GM12878 (cell line): ENCODE data around the gene LRRC47. TPM values are rescaled to one million over a fixed set of nuclear protein-coding genes. Genes with fewer than 3 reads are reported as not detected.

Experiments
- ATAC-seq: fragments of 200-7000 bp; cut with Tn5 transposase; 3 replicates; pipeline ENCODE4 v1.9.1; 2020; ENCODE audit warnings: mild to moderate bottlenecking, moderate library complexity
- BruUV-seq: library from RNA; stranded (reverse); fragments of 400-500 nt; replicated peaks from 2 replicates; lab custom pipeline; 2021; lab: Mats Ljungman, UMichigan
- CTCF ChIA-PET: fragments of 300-600 bp; sonication (Branson Sonifier 250); formaldehyde crosslinking; extraction: SDS; loops from one replicate; lab custom pipeline; 2021; ENCODE audit warnings: inconsistent platforms; lab: Yijun Ruan, JAX
- POLR2A ChIA-PET: fragments of 350-600 bp; formaldehyde crosslinking; extraction: SDS; loops from one replicate; lab custom pipeline; 2021; ENCODE audit warnings: inconsistent platforms; lab: Charles Lee
- RAD21 ChIA-PET: fragments of 300-600 bp; sonication (Branson Sonifier 250); formaldehyde crosslinking; loops from one replicate; lab custom pipeline; 2023; ENCODE audit warnings: antibody characterized with exemption; ENCODE audit not compliant: unreplicated experiment; lab: Charles Lee
- SMC1A ChIA-PET: fragments of 300-600 bp; sonication (Branson Sonifier 250); formaldehyde crosslinking; loops from one replicate; lab custom pipeline; 2023; ENCODE audit not compliant: unreplicated experiment, uncharacterized antibody; lab: Charles Lee
- DNase-seq: peaks from one replicate; pipeline ENCODE4 v3.0.0-alpha.2; 2011; ENCODE audit warnings: low read depth, low spot score
- FAIRE-seq: peaks from 3 replicates; lab custom pipeline; 2011; peaks lifted over from hg19 to GRCh38; lab: Jason Lieb, UNC
- H2AFZ ChIP-seq: 2 replicates; pipeline ENCODE4 v1.6.0; 2011; ENCODE audit warnings: low read depth, low read length, control low read depth; ENCODE audit not compliant: control insufficient read depth
- H3K27ac ChIP-seq: 2 replicates; pipeline ENCODE4 v1.5.1; 2011; ENCODE audit warnings: control low read depth; ENCODE audit not compliant: control insufficient read depth, insufficient read depth
- H3K27me3 ChIP-seq, 2 experiments: replicated peaks in 1 of 2; 2 replicates each; pipeline versions ENCODE4 v1.6.0 to v1.6.1; 2011; ENCODE audit warnings: low read length in 1 of 2; ENCODE audit not compliant: control insufficient read depth in 2 of 2, insufficient read depth in 2 of 2
- H3K36me3 ChIP-seq, 2 experiments: 2 replicates each; pipeline ENCODE4 v1.5.1; 2011; ENCODE audit warnings: low read length in 1 of 2; ENCODE audit not compliant: control insufficient read depth in 2 of 2, insufficient read depth in 2 of 2
- H3K4me1 ChIP-seq: 2 replicates; pipeline ENCODE4 v1.6.1; 2011; ENCODE audit warnings: mild to moderate bottlenecking, low read length, moderate library complexity, mixed read lengths; ENCODE audit not compliant: control insufficient read depth, insufficient read depth
- H3K4me2 ChIP-seq: 2 replicates; pipeline ENCODE4 v1.6.0; 2011; ENCODE audit warnings: control low read depth; ENCODE audit not compliant: control insufficient read depth, insufficient read depth
- H3K4me3 ChIP-seq: fragments of 200-600 bp; sonication (generic); 2 replicates; pipeline ENCODE4 v1.5.1; 2016
- H3K79me2 ChIP-seq: 2 replicates; pipeline ENCODE4 v1.6.0; 2011; ENCODE audit warnings: low read length; ENCODE audit not compliant: control insufficient read depth, insufficient read depth
- H3K9ac ChIP-seq: 2 replicates; pipeline ENCODE4 v1.8.0; 2011; ENCODE audit warnings: low read length, control low read depth, mixed read lengths; ENCODE audit not compliant: control insufficient read depth, insufficient read depth
- H3K9me3 ChIP-seq: replicated peaks from 3 replicates; pipeline ENCODE4 v1.5.1; 2011; ENCODE audit warnings: mild to moderate bottlenecking, low read length; ENCODE audit not compliant: control insufficient read depth, insufficient read depth
- H4K20me1 ChIP-seq: 2 replicates; pipeline ENCODE4 v1.6.0; 2011; ENCODE audit not compliant: control insufficient read depth, insufficient read depth
- GABPA ChIP-seq: IDR thresholded peaks from 2 replicates; pipeline ENCODE4 v1.6.1; 2014; ENCODE audit warnings: antibody characterized with exemption, low read depth, mild to moderate bottlenecking, inconsistent platforms
- MXI1 ChIP-seq: fragments of 150-350 bp; IDR thresholded peaks from 2 replicates; pipeline ENCODE4 v1.6.1; 2011; ENCODE audit warnings: low read depth, mild to moderate bottlenecking, inconsistent platforms, low read length, improper control_type of control experiment
- NR2C1 ChIP-seq: fragments of 450-650 bp; IDR thresholded peaks from 2 replicates; pipeline ENCODE4 v1.6.1; 2017; ENCODE audit warnings: antibody characterized with exemption, mild to moderate bottlenecking, moderate library complexity
- NRF1 ChIP-seq: conservative IDR thresholded peaks from 2 replicates; pipeline ENCODE4 v1.6.1; 2011; ENCODE audit warnings: mild to moderate bottlenecking, low read depth, low read length, improper control_type of control experiment
- POLR2A ChIP-seq: IDR thresholded peaks from 2 replicates; pipeline ENCODE4 v1.6.1; 2011; ENCODE audit warnings: low read depth, mild to moderate bottlenecking, low read length
- POLR2AphosphoS2 ChIP-seq: IDR thresholded peaks from 2 replicates; pipeline ENCODE4 v1.6.1; 2011; ENCODE audit warnings: low read depth, mild to moderate bottlenecking, low read length, improper control_type of control experiment, moderate library complexity
- RELA ChIP-seq: fragments of 450-650 bp; IDR thresholded peaks from 2 replicates; pipeline ENCODE4 v1.8.0; 2014; ENCODE audit warnings: borderline replicate concordance; ENCODE audit not compliant: partially characterized antibody
- RFX5 ChIP-seq: IDR thresholded peaks from 2 replicates; pipeline ENCODE4 v1.6.1; 2011; ENCODE audit warnings: low read depth, low read length, improper control_type of control experiment
- SIN3A ChIP-seq: IDR thresholded peaks from 2 replicates; pipeline ENCODE4 v1.6.1; 2012; ENCODE audit warnings: low read depth, low read length, improper control_type of control experiment
- SMC3 ChIP-seq: IDR thresholded peaks from 2 replicates; pipeline ENCODE4 v1.6.1; 2011; ENCODE audit warnings: low read length, improper control_type of control experiment, borderline replicate concordance
- SREBF1 ChIP-seq: IDR thresholded peaks from 2 replicates; pipeline ENCODE4 v1.6.1; 2012; ENCODE audit warnings: mild to moderate bottlenecking, low read length
- TARDBP ChIP-seq: IDR thresholded peaks from 2 replicates; pipeline ENCODE4 v1.6.1; 2016; ENCODE audit warnings: borderline replicate concordance
- WGBS: methylation state at CpG from one replicate; pipeline ENCODE4 v1.1.6; 2016; ENCODE audit warnings: low lambda C conversion rate; ENCODE audit not compliant: insufficient replicate concordance, insufficient coverage; ENCODE audit errors: missing lambda C conversion rate; 5-methylcytosine and 5-hydroxymethylcytosine counted together
- in situ Hi-C: fragments of 300-500 bp; cut with MboI; formaldehyde crosslinking; loops from 9 replicates; pipeline ENCODE4 v1.14.3; 2018; ENCODE audit warnings: mixed read lengths
- intact Hi-C: fragments of 100-400 bp; cut with micrococcal nuclease; formaldehyde crosslinking; loops from one replicate; pipeline ENCODE4 v1.14.2; 2022; ENCODE audit not compliant: unreplicated experiment
- polyA plus RNA-seq, 11 experiments: library from polyadenylated mRNA; depleted of rRNA in 4 of 11; unstranded in 6 of 11; stranded (reverse) in 5 of 11; fragments of >200 nt; fragmentation: Nextera tagmentation in 4 of 11; fragmentation: Illumina TruSeq in 1 of 11; extraction: Ambion mirVana in 4 of 11; extraction: Trizol in 1 of 11; gene quantifications; 1 replicate in 1 of 11; 2 replicates in 10 of 11; pipeline versions ENCODE4 v1.2.1 to v1.2.3, GENCODE V29; 2011 to 2016; ENCODE audit warnings: inconsistent platforms in 2 of 11, missing spikeins in 2 of 11, low read depth in 1 of 11
- total RNA-seq, 4 experiments: library from RNA; depleted of rRNA in 3 of 4; stranded (reverse); fragments of >200 nt in 3 of 4; fragmentation: Illumina TruSeq in 1 of 4; extraction: Trizol in 1 of 4; gene quantifications; 2 replicates each; pipeline versions ENCODE4 v1.2.1 to v1.2.3, GENCODE V29; 2013 to 2021
- TF ChIP-seq, protein P1 (sequence below): fragments of 450-650 bp; conservative IDR thresholded peaks from 2 replicates; pipeline ENCODE4 v1.6.1; 2017; ENCODE audit warnings: mild to moderate bottlenecking, moderate library complexity
- TF ChIP-seq, protein P2 (sequence below): fragments of 450-650 bp; IDR thresholded peaks from 2 replicates; pipeline ENCODE4 v1.6.1; 2016; ENCODE audit warnings: mild to moderate bottlenecking, moderate library complexity, borderline replicate concordance

LRRC47 gene
- total and polyA plus RNA-seq, 10 of the 15 experiments (the other 5 are each of a cell fraction or from before 2014, with no cell fraction given) = 2.5 to 34.6 (median 18.2) TPM

DNA sequence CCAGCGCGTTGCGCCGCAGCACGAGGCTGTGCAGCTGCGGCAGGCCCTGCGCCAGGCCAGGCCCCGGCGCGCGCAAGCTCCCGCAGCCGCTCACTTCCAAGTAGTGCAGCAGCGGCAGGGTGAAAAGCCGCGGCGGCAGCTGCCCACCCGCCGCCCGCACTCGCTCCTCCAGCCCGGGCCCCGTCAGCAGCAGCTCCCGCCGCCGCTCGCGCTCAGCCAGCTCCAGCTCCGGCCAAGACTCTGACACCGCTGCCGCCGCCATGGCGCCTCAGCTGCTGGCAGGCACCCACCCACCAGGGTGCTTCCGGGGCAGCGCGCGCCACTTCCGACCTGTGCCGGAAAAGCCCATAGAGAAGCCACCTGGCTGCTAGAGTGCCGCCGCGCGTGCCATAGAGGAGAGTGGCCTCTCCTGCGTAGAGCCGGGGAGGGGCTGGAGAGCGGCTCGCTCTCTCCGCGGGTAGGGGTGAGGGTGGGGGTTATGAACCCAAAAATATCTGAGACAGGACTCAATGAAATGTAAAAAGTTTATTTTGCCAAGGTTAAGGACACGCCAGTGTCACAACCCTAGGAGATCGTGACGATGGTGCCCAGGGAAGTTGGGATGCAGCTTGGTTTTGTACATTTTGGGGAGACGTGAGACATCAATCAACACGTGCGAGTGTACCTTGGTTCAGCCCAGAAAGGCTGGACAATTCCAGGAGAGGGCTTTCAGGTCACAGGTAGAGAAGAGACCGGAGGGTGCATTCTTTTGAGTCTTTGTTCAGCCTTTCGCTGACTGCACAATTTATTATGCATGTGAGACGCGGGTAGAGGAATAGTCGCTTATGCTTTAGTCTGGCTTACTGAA lies at the start of gene LRRC47 (continued):
- TF ChIP-seq, protein P1, sequence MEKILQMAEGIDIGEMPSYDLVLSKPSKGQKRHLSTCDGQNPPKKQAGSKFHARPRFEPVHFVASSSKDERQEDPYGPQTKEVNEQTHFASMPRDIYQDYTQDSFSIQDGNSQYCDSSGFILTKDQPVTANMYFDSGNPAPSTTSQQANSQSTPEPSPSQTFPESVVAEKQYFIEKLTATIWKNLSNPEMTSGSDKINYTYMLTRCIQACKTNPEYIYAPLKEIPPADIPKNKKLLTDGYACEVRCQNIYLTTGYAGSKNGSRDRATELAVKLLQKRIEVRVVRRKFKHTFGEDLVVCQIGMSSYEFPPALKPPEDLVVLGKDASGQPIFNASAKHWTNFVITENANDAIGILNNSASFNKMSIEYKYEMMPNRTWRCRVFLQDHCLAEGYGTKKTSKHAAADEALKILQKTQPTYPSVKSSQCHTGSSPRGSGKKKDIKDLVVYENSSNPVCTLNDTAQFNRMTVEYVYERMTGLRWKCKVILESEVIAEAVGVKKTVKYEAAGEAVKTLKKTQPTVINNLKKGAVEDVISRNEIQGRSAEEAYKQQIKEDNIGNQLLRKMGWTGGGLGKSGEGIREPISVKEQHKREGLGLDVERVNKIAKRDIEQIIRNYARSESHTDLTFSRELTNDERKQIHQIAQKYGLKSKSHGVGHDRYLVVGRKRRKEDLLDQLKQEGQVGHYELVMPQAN = peak; percentile 95
- TF ChIP-seq SIN3A (peak; percentile 93), MXI1 (peak; percentile 40), POLR2AphosphoS2 (no peak), NRF1 (no peak), RELA (peak; percentile 26), POLR2A (peak; percentile 95), SMC3 (no peak), NR2C1 (peak; percentile 98)

- no peaks in the 10 kb centered on the region for H3K79me2 ChIP-seq
- no peak overlapping the region for H3K9ac ChIP-seq
- H3K36me3 ChIP-seq = peaks cover 0 to 16% of the 10 kb centered on the region in 2 experiments; a peak in 3 of 4 replicates
- H3K27me3 ChIP-seq = no peaks in the 10 kb centered on the region
- in situ Hi-C loops = no loop called here
- CTCF ChIA-PET = no interaction called here
- no peak overlapping the region for H3K27ac ChIP-seq
- H4K20me1 ChIP-seq = no peaks in the 10 kb centered on the region
- DNase-seq (no peak), FAIRE-seq (no peak), ATAC-seq (no peak)
- SMC1A ChIA-PET = no interaction called here
- RAD21 ChIA-PET = interaction anchor here (0.7 kb wide), 2 partner anchors 47 to 295 kb away, joined by 3 to 4 read pairs; partner anchors contain the start of gene LRRC47
- 90% methylated on average over 8 of the region's 9 CpGs for WGBS
- POLR2A ChIA-PET = no interaction called here
- no peak overlapping the region for H2AFZ ChIP-seq
- intact Hi-C loops = no loop called here
- no TSS peak for BruUV-seq
- H3K4me2 ChIP-seq = no peak overlapping the region
- H3K4me3 ChIP-seq = no peak overlapping the region
- peaks cover under 1% of the 10 kb centered on the region; the same call in 1 of the 3 replicates for H3K9me3 ChIP-seq
- H3K4me1 ChIP-seq = no peaks in the 10 kb centered on the region
- TF ChIP-seq SREBF1 = no peak
- TF ChIP-seq GABPA = no peak
- TF ChIP-seq, protein P2, sequence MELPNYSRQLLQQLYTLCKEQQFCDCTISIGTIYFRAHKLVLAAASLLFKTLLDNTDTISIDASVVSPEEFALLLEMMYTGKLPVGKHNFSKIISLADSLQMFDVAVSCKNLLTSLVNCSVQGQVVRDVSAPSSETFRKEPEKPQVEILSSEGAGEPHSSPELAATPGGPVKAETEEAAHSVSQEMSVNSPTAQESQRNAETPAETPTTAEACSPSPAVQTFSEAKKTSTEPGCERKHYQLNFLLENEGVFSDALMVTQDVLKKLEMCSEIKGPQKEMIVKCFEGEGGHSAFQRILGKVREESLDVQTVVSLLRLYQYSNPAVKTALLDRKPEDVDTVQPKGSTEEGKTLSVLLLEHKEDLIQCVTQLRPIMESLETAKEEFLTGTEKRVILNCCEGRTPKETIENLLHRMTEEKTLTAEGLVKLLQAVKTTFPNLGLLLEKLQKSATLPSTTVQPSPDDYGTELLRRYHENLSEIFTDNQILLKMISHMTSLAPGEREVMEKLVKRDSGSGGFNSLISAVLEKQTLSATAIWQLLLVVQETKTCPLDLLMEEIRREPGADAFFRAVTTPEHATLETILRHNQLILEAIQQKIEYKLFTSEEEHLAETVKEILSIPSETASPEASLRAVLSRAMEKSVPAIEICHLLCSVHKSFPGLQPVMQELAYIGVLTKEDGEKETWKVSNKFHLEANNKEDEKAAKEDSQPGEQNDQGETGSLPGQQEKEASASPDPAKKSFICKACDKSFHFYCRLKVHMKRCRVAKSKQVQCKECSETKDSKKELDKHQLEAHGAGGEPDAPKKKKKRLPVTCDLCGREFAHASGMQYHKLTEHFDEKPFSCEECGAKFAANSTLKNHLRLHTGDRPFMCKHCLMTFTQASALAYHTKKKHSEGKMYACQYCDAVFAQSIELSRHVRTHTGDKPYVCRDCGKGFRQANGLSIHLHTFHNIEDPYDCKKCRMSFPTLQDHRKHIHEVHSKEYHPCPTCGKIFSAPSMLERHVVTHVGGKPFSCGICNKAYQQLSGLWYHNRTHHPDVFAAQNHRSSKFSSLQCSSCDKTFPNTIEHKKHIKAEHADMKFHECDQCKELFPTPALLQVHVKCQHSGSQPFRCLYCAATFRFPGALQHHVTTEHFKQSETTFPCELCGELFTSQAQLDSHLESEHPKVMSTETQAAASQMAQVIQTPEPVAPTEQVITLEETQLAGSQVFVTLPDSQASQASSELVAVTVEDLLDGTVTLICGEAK = no peak
- TF ChIP-seq TARDBP = no peak
- TF ChIP-seq RFX5 = no peak
Measured at GRCh38 chr1:3842912-3843311, 46.6 kb upstream of the LRRC47 start.
